Activated naive CD4-positive, alpha-beta T cell treated with anti-CD3 and anti-CD28 coated beads, Interleukin-2, amount 50 U/mL, for 72 hours (primary cell): ENCODE results near the gene SEMA3E. TPM values are rescaled to one million over a fixed set of nuclear protein-coding genes. Genes with fewer than 3 reads are reported as not detected.
"Not testable (repeated sequence)": the region's sequence is repeated elsewhere in the genome, so short reads cannot be mapped to it uniquely, and the experiment has no call there.

ENCODE experiments used
- ATAC-seq, 2 donors: fragments of 150-1000 bp; cut with Tn5 transposase; 2 replicates each; pipeline ENCODE4 v1.10.0; 2021; ENCODE audit warnings: mild to moderate bottlenecking in 2 of 2, moderate library complexity in 2 of 2
- DNase-seq, 2 donors: peaks; one replicate each; pipeline ENCODE4 v3.0.0; 2021 to 2022; ENCODE audit warnings: low spot score in 2 of 2
- H3K27ac Mint-ChIP-seq, 2 donors: one replicate each; pipeline ENCODE4 v1.8.0; 2022; ENCODE audit warnings: mild to moderate bottlenecking in 2 of 2, mixed read lengths in 2 of 2
- H3K36me3 Mint-ChIP-seq, 2 donors: one replicate each; pipeline ENCODE4 v1.8.0; 2022; ENCODE audit warnings: mixed read lengths in 2 of 2
- H3K9me3 Mint-ChIP-seq, 2 donors: one replicate each; pipeline ENCODE4 v1.8.0; 2022; ENCODE audit warnings: mixed read lengths in 2 of 2
- total RNA-seq, 2 donors: library from RNA; stranded (reverse); gene quantifications; one replicate each; pipeline ENCODE4 v1.2.3, GENCODE V29; 2022

Gene SEMA3E
- not detected for total RNA-seq

DNA sequence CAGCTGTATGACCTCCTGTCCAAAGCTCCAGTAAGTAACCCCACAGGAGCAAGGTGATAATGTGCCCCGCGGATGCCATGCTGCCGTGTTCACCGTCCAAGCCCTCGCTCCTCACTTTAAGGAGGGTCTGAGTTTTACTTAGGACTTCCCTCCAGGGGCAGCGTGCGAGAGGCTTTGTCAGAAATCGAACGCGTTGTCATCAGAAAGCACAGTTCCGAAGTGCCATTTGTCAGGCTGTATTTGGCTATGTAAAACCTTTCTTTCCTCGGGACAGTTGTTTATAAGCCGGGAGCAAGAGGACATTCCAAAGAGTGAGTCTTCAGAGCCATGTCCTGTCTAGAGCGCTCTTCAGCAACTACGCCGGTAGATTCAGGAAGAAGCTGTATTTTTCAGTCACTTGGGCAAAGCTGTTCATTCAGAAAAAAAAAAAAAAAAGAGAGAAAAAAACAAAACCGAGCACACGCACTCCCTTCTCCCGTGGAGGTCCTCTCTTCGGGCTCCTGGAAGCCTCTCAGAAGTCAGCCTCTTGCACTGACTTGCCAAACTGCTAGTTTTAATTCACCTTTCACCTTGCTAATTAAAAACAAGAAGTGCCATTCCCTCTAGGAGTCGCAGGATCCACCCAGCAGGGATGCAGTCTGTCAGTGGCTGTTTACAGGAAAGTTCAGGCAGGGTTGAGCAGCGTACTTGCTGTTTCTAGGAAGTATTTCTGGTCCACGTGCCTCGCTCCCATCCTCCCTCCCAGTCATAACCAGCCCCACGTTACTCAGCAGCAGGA lies at the start of gene SEMA3E:
SEMA3E (minus strand) TSS at position 676 of the 778 bp plus-strand sequence.
- Mint-ChIP-seq H3K36me3 (peaks cover 0 to 6% of the 10 kb centered on the region in 2 donors), H3K9me3 (peaks cover 3 to 5% of the 10 kb centered on the region in 2 donors)
- no peak for ATAC-seq

DNA sequence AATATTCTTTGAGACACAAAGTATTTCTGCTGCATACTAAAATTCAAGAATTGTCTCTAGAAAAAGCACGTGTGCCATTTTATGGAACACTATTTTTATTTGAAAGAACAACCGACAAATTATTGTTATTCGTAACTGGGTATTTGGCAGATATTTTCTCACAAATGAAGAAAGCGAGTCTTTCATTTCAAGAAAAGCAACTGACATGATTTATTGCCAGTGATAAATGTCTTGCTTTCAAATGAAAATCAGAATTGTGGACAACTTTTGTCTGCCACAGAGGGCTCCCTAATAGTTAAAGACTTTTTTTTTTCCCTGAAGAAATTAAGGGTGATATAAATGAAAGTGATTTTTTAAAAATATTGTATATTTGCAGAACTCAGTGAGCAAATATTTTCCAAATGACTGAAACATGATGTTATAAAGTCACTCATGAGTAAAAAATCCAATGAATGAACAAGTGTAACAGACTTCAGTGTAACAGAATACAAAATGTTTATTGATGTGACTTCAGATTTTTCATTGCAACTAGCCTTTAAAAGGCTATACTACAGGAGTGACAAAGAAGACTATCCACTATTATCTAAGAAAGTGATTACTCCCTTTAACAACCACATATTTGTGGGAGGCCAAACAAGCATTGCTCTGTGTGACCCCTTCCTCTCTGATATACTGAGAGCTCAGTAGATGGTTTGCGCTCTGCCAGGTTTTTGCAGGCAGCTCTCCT lies 49.0 kb upstream of the SEMA3E start:
- no peak for DNase-seq
- Mint-ChIP-seq H3K36me3 (no peaks in the 10 kb centered on the region), H3K27ac (no peak overlapping the region), H3K9me3 (peaks cover 7 to 16% of the 10 kb centered on the region in 2 donors)
- ATAC-seq = no peak

More for the DNA sequence above, at the start of gene SEMA3E:
- no peak for DNase-seq
- no peak within 1 kb of the TSS for H3K27ac Mint-ChIP-seq

- DNase-seq (no peak), ATAC-seq (no peak)
- Mint-ChIP-seq H3K9me3 (peaks cover under 1 to 16% of the 10 kb centered on the region in 2 donors), H3K36me3 (no peaks in the 10 kb centered on the region), H3K27ac (no peak overlapping the region)
These were observed 47.2 kb upstream of the SEMA3E start for GRCh38 chr7:83696101-83696500.

DNA sequence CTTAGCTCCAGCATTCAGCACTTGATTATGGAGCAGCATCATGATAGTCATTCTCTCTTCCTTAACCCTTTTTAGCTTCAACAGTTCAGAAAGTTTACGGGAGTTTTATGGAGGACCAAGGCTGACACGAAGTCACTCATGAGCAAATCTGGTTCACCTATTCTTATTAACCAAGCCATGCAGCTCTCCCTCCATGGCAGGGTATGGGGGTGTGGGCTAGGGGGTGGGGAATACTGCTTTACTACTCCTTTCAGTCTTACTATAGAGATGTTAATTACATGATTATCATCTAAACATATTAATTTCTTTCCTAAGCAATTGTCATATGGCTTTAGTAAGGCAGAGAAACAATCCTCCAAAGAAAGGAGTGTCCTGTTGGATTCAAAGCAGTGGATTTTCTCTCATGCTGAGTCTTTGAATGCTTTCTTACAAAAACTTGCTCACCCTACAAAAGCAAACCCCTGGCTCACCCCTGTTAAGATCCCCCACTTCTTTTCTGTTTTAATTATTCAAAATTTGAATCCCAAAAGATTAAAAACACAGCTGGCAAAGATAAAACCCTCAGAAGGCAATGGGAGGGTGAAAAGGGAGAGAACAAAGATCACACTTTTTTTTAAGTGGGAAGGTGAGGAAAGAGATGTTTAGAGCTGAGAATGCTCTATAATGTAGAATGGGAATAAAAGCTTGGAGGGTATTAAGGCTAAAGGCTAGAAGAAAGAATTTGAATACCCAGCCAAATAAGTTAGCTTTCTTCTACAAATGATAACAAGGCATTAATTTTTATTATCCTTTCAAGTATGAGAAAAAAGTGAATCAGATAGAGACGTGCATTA lies 46.4 kb upstream of the SEMA3E start:
- no peak for ATAC-seq
- DNase-seq = no peak
- no peak overlapping the region for H3K27ac Mint-ChIP-seq
- H3K36me3 Mint-ChIP-seq = no peaks in the 10 kb centered on the region
- H3K9me3 Mint-ChIP-seq = peaks cover 5 to 16% of the 10 kb centered on the region in 2 donors

GRCh38 chr7:83693256-83693655 lies 44.3 kb upstream of the SEMA3E start:
- H3K9me3 Mint-ChIP-seq = peaks cover 5 to 8% of the 10 kb centered on the region in 2 donors
- no peaks in the 10 kb centered on the region for H3K36me3 Mint-ChIP-seq
- DNase-seq (no peak), ATAC-seq (no peak)
- no peak overlapping the region for H3K27ac Mint-ChIP-seq

GRCh38 chr7:83691095-83691494 lies 42.2 kb upstream of the SEMA3E start:
- no peak for DNase-seq
- H3K36me3 Mint-ChIP-seq = no peaks in the 10 kb centered on the region
- no peak overlapping the region for H3K27ac Mint-ChIP-seq
- H3K9me3 Mint-ChIP-seq = peaks cover 3 to 5% of the 10 kb centered on the region in 2 donors
- no peak for ATAC-seq

DNA sequence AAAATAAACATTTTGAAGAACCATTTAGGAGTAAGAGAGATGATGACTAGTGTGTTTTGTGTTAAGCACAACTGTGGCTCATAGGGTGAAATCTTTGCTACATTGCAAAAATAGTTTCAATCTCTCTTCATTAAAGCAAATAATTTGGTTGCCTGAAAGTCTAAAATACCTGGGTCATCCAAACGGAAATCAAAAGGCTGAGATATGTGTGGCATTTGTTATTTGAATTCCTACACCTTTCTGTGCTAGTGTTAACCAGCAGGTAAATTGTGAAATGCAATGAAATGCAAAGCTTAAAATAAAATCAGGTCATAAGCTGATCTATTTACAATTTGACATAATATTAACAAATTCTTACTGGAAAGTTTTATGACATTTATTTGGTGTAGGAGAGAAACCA lies 40.9 kb upstream of the SEMA3E start:
- ATAC-seq (no peak), DNase-seq (no peak)
- Mint-ChIP-seq H3K9me3 (peaks cover 0 to 5% of the 10 kb centered on the region in 2 donors), H3K36me3 (no peaks in the 10 kb centered on the region), H3K27ac (no peak overlapping the region)

DNA sequence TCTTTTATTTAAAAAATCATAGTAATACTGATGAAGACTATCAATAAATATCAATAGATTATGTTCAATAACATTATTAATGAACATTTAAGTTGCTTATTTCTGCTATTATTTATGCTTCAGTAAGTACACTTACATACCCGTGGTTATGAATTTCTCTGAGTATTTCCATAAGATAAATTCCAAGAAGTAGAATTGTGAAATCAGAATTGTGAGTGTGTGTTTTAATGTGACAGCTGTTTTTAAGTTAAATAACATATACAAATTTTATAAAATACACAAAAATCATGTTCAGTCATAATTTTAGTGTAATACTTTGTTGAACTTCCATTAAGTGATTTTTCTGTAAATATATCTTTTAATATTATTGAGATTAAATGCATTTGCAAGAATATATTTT lies 37.5 kb upstream of the SEMA3E start:
- H3K9me3 Mint-ChIP-seq = peaks cover 0 to 12% of the 10 kb centered on the region in 2 donors
- ATAC-seq = no peak
- H3K27ac Mint-ChIP-seq = no peak overlapping the region

GRCh38 chr7:83684928-83685327 lies 36.0 kb upstream of the SEMA3E start:
- peaks cover 0 to 7% of the 10 kb centered on the region in 2 donors for H3K9me3 Mint-ChIP-seq

More for the DNA sequence above, 37.5 kb upstream of the SEMA3E start:
- no peak for DNase-seq
- H3K36me3 Mint-ChIP-seq = no peaks in the 10 kb centered on the region

GRCh38 chr7:83681200-83681778 lies 32.4 kb upstream of the SEMA3E start:
- H3K27ac Mint-ChIP-seq = no peak overlapping the region
- peaks cover 0 to 7% of the 10 kb centered on the region in 2 donors for H3K9me3 Mint-ChIP-seq
- H3K36me3 Mint-ChIP-seq = no peaks in the 10 kb centered on the region
- ATAC-seq (no peak), DNase-seq (no peak)

More at GRCh38 chr7:83684928-83685327, 36.0 kb upstream of the SEMA3E start:
- ATAC-seq = no peak
- Mint-ChIP-seq H3K36me3 (no peaks in the 10 kb centered on the region), H3K27ac (no peak overlapping the region)
- no peak for DNase-seq

GRCh38 chr7:83677180-83677866 lies 28.4 kb upstream of the SEMA3E start:
- Mint-ChIP-seq H3K9me3 (peaks cover 0 to 3% of the 10 kb centered on the region in 2 donors), H3K27ac (no peak overlapping the region), H3K36me3 (no peaks in the 10 kb centered on the region)
- ATAC-seq (no peak), DNase-seq (no peak)

GRCh38 chr7:83673291-83673690 lies 24.4 kb upstream of the SEMA3E start:
- not testable (repeated sequence) for H3K36me3 Mint-ChIP-seq, H3K9me3 Mint-ChIP-seq, DNase-seq, H3K27ac Mint-ChIP-seq, ATAC-seq

DNA sequence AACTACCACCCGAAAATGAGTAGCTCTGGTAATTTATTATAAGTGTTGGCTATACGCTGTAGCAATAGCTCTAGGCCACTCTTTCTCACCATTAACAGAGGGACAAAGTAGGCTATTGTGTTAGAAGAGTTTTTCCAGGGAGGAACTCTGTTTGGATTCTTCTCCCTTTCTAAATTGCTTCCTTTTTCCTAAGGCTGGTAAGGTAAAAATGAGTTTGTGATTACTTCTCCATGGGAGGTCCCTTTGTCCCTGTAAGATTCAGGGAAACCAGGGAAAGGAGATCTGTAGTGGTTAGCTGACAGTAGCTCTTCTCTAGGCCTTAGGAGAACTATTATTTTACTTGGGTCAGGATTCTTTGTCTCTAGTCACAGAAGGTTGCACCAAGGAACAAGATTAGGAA lies 23.2 kb upstream of the SEMA3E start:
- no peak for DNase-seq
- no peak for ATAC-seq
- Mint-ChIP-seq H3K27ac (no peak overlapping the region), H3K9me3 (no peaks in the 10 kb centered on the region), H3K36me3 (no peaks in the 10 kb centered on the region)

DNA sequence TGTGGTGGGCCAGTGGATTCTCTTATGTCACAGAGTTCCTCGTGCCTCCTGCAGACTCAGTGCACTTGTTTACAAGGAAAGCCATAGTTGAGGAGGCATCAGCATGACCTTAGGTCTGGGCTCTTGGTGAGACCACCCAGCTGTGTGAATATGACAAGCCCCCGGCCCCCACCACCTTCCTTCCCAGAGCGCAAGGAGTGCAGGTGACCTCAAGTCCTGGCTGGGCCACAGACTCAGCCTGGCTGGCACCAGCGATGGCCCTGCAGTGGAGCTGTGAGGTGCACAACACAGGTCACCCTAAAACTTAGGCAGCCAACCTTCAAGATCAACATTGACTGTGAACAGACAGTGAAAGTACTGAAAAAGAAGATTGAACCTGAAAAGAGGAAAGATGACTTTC lies 14.2 kb upstream of the SEMA3E start:
- peaks cover 7 to 9% of the 10 kb centered on the region in 2 donors for H3K9me3 Mint-ChIP-seq
- ATAC-seq (no peak), DNase-seq (no peak)
- no peaks in the 10 kb centered on the region for H3K36me3 Mint-ChIP-seq
- H3K27ac Mint-ChIP-seq = no peak overlapping the region

DNA sequence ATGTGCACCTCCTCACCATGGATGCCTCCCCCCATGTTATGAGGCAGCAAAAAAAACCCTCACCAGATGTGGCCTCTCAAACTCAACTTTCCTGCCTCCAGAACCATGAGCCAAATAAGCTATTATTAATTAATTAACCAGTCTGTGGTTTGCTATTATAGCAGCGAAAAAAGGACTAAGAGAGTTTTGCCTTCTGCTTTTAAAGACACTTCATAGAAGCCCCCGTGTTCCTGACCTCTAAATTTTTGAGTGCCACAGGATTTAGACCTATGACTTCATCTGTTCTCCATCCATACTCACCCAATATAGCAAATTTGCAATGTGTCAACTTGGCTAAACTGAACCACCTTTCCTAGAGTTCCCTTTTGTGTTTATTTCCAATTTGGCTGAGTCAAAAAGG lies 9.2 kb upstream of the SEMA3E start:
- peaks cover 7 to 9% of the 10 kb centered on the region in 2 donors for H3K9me3 Mint-ChIP-seq
- DNase-seq (no peak), ATAC-seq (no peak)
- H3K27ac Mint-ChIP-seq = no peak overlapping the region
- no peaks in the 10 kb centered on the region for H3K36me3 Mint-ChIP-seq

DNA sequence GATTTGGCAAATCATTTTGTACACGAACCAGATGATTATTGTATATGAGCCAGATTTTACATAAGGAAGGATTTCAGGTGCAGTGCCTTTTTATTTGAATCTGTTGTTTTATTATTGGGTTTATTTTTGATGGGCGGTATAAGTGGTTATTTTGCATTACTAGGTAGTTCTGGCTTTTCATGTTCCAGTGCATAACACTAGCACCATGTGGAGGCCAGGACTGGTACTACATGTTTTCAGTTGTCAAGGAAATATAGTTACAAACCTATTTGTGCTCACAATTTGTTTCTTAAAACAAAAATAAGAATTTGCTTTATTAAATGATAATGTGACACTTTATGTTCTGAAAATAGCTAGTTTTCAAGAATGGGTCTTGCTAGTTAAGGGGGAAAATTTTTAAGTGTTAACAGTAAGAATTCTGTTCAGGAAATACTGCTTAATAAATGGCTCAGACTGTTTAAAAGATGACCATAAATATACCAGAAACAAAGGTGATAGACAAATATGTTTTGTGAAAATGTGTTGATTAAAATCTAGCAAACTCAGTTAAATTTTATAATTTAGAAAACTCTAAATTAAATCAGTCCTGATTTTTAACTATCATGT lies 7.1 kb upstream of the SEMA3E start:
- DNase-seq = no peak

More for the DNA sequence above, 7.1 kb upstream of the SEMA3E start:
- ATAC-seq = no peak
- H3K9me3 Mint-ChIP-seq = peaks cover 0 to 3% of the 10 kb centered on the region in 2 donors
- no peaks in the 10 kb centered on the region for H3K36me3 Mint-ChIP-seq
- H3K27ac Mint-ChIP-seq = no peak overlapping the region
